ENCODE results near the gene SLC7A14. TPM values are rescaled to one million over a fixed set of nuclear protein-coding genes. Genes with fewer than 3 reads are reported as not detected.

The SLC7A14 gene
- total RNA-seq, 1 donor from 2014 or later = 0.07 TPM

GRCh38 chr3:170603770-170604510 is 18.1 kb upstream of the SLC7A14 start:
- Mint-ChIP-seq H3K27me3 (ENCODE audit: low read depth) (peaks cover 26% of the 10 kb centered on the region), H3K4me1 (no peaks in the 10 kb centered on the region), H3K36me3 (ENCODE audit: low read depth) (no peaks in the 10 kb centered on the region), H3K27ac (ENCODE audit: unreplicated experiment) (no peak overlapping the region), H3K9me3 (peaks cover 4% of the 10 kb centered on the region), H3K4me3 (no peak overlapping the region)
- TF ChIP-seq, protein P1, sequence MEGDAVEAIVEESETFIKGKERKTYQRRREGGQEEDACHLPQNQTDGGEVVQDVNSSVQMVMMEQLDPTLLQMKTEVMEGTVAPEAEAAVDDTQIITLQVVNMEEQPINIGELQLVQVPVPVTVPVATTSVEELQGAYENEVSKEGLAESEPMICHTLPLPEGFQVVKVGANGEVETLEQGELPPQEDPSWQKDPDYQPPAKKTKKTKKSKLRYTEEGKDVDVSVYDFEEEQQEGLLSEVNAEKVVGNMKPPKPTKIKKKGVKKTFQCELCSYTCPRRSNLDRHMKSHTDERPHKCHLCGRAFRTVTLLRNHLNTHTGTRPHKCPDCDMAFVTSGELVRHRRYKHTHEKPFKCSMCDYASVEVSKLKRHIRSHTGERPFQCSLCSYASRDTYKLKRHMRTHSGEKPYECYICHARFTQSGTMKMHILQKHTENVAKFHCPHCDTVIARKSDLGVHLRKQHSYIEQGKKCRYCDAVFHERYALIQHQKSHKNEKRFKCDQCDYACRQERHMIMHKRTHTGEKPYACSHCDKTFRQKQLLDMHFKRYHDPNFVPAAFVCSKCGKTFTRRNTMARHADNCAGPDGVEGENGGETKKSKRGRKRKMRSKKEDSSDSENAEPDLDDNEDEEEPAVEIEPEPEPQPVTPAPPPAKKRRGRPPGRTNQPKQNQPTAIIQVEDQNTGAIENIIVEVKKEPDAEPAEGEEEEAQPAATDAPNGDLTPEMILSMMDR (conservative IDR thresholded peaks at IDR 0.05) = no peak
- DNase-seq (ENCODE audit: low read depth, low spot score) = no peak

DNA sequence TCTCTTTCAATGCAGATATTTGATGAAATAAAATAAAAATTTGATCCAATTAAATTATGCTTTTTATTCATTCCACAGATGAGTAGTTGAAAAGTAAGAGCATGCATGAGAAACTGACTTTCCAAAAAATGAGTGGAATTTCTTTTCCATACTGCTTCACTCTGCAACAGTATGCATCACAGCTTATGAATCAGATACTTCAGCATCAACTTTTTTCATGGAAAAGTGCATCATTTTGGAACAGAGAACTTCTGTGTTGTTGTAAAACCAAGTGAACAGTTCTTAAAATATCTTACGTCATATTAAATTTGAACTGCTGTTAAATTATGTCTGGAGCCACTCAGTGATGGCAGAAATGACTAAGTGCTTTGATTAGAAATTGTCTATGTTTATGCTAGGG is 16.7 kb upstream of the SLC7A14 start:
- TF ChIP-seq, protein P1 (conservative IDR thresholded peaks at IDR 0.05) = no peak
- Mint-ChIP-seq H3K27ac (ENCODE audit: unreplicated experiment) (no peak overlapping the region), H3K4me1 (no peaks in the 10 kb centered on the region), H3K4me3 (no peak overlapping the region), H3K9me3 (peaks cover 4% of the 10 kb centered on the region), H3K27me3 (ENCODE audit: low read depth) (peaks cover 30% of the 10 kb centered on the region), H3K36me3 (ENCODE audit: low read depth) (no peaks in the 10 kb centered on the region)
- DNase-seq (ENCODE audit: low read depth, low spot score) = no peak

GRCh38 chr3:170600005-170600624 is 14.2 kb upstream of the SLC7A14 start:
- no peak overlapping the region for H3K27ac Mint-ChIP-seq (ENCODE audit: unreplicated experiment)

DNA sequence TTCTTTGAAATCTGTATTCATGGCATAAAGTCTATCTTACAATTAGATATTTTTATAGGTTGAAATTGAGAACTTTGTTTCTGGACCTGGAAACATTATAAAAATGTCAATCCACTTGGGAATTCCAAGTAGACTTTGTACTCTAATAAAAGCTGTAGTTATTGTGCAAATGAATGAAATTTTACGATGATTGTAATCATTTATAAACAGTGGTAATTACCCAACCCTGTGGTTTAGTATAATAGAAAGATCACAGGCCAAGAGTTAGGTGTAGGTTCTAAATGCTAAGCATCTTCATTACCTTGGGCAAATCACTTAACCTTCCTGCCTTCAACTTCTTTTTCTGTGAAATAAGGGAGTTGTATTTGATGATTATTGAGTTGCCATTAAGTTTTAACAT is 13.2 kb upstream of the SLC7A14 start:
- Mint-ChIP-seq H3K27me3 (ENCODE audit: low read depth) (peaks cover 31% of the 10 kb centered on the region), H3K4me3 (no peak overlapping the region), H3K9me3 (peaks cover 4% of the 10 kb centered on the region), H3K36me3 (ENCODE audit: low read depth) (no peaks in the 10 kb centered on the region), H3K4me1 (no peaks in the 10 kb centered on the region), H3K27ac (ENCODE audit: unreplicated experiment) (no peak overlapping the region)
- TF ChIP-seq, protein P1 (conservative IDR thresholded peaks at IDR 0.05) = no peak
- DNase-seq (ENCODE audit: low read depth, low spot score) = no peak

More at GRCh38 chr3:170600005-170600624, 14.2 kb upstream of the SLC7A14 start:
- TF ChIP-seq, protein P1 (conservative IDR thresholded peaks at IDR 0.05) = no peak
- no peak for DNase-seq (ENCODE audit: low read depth, low spot score)
- Mint-ChIP-seq H3K36me3 (ENCODE audit: low read depth) (no peaks in the 10 kb centered on the region), H3K4me3 (no peak overlapping the region), H3K4me1 (no peaks in the 10 kb centered on the region), H3K27me3 (ENCODE audit: low read depth) (peaks cover 32% of the 10 kb centered on the region), H3K9me3 (peaks cover 4% of the 10 kb centered on the region)

- no peak overlapping the region for H3K4me3 Mint-ChIP-seq
- DNase-seq (ENCODE audit: low read depth, low spot score) = no peak
- H3K36me3 Mint-ChIP-seq (ENCODE audit: low read depth) = no peaks in the 10 kb centered on the region
- TF ChIP-seq, protein P1 (conservative IDR thresholded peaks at IDR 0.05) = no peak
- H3K4me1 Mint-ChIP-seq = no peaks in the 10 kb centered on the region
- H3K27me3 Mint-ChIP-seq (ENCODE audit: low read depth) = peaks cover 28% of the 10 kb centered on the region
- H3K9me3 Mint-ChIP-seq = peaks cover 4% of the 10 kb centered on the region
- H3K27ac Mint-ChIP-seq (ENCODE audit: unreplicated experiment) = no peak overlapping the region
Observed at GRCh38 chr3:170598091-170598502, 12.2 kb upstream of the SLC7A14 start.

Data from neural crest cell (in vitro differentiated cells).